HFFc6 (cell line): ENCODE results near the gene REX1BD. TPM values are rescaled to one million over a fixed set of nuclear protein-coding genes. Genes with fewer than 3 reads are reported as not detected.
A peak's percentile ranks its signal among the peaks of the same experiment; 100 is the strongest.
"Not testable (repeated sequence)": the region's sequence is repeated elsewhere in the genome, so short reads cannot be mapped to it uniquely, and the experiment has no call there.

Experiments used
- DNase-seq: peaks from one replicate; pipeline ENCODE4 v3.0.0-alpha.2; 2018
- H3K27ac Mint-ChIP-seq: 2 replicates; pipeline ENCODE4 v1.8.0; 2020; ENCODE audit warnings: mild to moderate bottlenecking, mixed read lengths
- H3K27me3 Mint-ChIP-seq: 2 replicates; pipeline ENCODE4 v1.8.0; 2021; ENCODE audit warnings: mild to moderate bottlenecking, moderate library complexity, mixed read lengths; ENCODE audit not compliant: insufficient read depth
- H3K36me3 Mint-ChIP-seq: 2 replicates; pipeline ENCODE4 v1.8.0; 2021; ENCODE audit warnings: low read depth, mixed read lengths
- H3K4me1 Mint-ChIP-seq: 2 replicates; pipeline ENCODE4 v1.8.0; 2020; ENCODE audit warnings: low read depth, mixed read lengths
- H3K4me3 Mint-ChIP-seq: 2 replicates; pipeline ENCODE4 v1.8.0; 2020; ENCODE audit warnings: mild to moderate bottlenecking, moderate library complexity, mixed read lengths
- H3K9me3 Mint-ChIP-seq: 2 replicates; pipeline ENCODE4 v1.8.0; 2020; ENCODE audit warnings: mild to moderate bottlenecking, mixed read lengths
- CTCF ChIP-seq: fragments of 200-600 bp; sonication (generic); IDR thresholded peaks from 2 replicates; pipeline ENCODE4 v1.5.0; 2021; ENCODE audit warnings: antibody characterized with exemption, mild to moderate bottlenecking
- total RNA-seq, 6 experiments: library from RNA; stranded (reverse); fragmentation: NEBNext Ultra II Directional; extraction: Animal tissue kit (Norgen Biotek cat#: 25700); gene quantifications; 2 replicates in 1 of 6; 3 replicates in 5 of 6; pipeline ENCODE4 v1.2.3, GENCODE V29; 2021

The REX1BD gene
- total RNA-seq, 6 experiments from 2014 or later: 50.2 to 73.8 (median 60.8) TPM

DNA sequence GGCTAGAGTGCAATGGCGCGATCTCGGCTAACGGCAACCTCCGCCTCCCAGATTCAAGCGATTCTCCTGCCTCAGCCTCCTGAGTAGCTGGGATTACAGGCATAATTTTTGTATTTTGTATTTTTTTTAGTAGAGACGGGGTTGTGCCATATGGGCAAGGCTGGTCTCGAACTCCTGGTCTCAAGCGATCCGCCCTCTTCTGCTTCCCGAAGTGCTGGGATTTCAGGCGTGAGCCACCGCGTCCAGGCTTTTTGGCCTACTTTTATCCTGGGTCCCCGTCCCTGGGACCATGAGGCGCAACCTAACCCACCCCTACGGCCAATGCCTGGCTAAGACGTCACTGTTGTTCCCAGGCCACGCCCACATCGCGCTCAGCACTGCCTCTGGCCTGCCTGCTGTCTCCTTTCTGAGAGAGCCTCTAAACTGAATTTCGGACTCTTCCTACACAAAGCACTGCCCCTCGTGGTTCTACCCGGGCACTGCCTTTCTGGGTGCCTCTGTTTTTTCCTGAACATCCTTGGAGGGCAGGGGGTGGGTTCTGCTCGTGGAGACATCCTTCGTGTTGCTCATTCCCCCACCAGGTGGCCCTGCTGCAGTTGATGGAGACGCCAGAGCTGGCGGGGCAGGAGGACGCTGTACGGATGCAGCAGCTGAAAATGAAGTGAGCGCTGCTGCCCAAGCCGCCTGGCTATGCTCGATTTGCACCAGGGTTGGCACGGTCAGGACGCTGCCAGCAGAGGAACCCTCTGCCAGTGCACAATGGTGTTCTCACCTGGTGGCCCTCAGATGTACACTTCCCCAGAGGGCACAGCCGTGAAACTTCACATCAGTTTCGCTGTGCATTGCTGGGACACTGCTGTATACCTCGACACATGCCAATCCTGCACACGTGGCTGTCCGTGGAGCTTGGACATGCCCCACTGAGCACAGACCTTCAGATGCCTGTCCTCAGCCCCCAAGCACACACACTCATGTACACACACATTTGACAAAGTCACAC lies 2.0 kb downstream of the REX1BD start:
- DNase-seq: no peak
- peaks cover 28% of the 10 kb centered on the region for H3K4me1 Mint-ChIP-seq

DNA sequence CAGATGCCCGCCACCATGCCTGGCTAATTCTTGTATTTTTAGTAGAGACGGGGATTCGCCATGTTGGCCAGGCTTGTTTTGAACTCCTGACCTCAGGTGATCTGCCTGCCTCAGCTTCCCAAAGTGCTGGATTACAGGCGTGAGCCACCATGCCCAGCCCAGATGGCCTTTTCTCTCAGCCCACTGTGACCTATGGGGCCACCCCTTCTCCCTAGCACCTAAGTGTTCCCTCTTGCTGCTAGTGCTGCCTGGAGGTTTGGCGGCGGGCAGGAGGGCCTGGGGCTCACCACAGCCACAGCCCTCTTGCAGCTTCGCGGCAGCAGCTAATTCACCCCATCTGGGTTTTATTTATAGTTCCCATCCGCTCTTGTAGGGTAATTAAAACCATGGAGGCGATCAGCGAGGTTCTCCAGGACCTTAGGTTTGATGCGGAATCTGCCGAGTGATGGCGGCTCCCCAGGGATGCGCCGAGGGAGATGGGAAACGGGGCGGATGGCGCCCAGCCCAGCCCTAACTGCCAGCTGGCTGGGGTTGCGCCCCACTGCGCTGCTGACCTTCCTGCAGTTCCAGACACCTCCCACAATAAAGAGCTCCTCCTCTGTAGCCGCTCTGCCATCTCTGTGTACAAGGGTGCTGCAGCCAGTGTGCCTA lies 3.3 kb downstream of the REX1BD start:
- peaks cover 28% of the 10 kb centered on the region for H3K4me1 Mint-ChIP-seq
- H3K27ac Mint-ChIP-seq: no peak overlapping the region
- H3K36me3 Mint-ChIP-seq: peaks cover 8% of the 10 kb centered on the region; the same call in 1 of the 2 replicates
- no peak overlapping the region for H3K4me3 Mint-ChIP-seq
- TF ChIP-seq CTCF: no peak
- no peaks in the 10 kb centered on the region for H3K9me3 Mint-ChIP-seq
- H3K27me3 Mint-ChIP-seq: peaks cover 4% of the 10 kb centered on the region; the same call in 1 of the 2 replicates
- no peak for DNase-seq

More for the DNA sequence above, 2.0 kb downstream of the REX1BD start:
- H3K36me3 Mint-ChIP-seq: peaks cover 8% of the 10 kb centered on the region; the same call in 1 of the 2 replicates
- peak; percentile 44 for TF ChIP-seq CTCF
- no peaks in the 10 kb centered on the region for H3K9me3 Mint-ChIP-seq
- peak overlapping the region; percentile 85; the same call in 1 of the 2 replicates for H3K4me3 Mint-ChIP-seq
- H3K27ac Mint-ChIP-seq: no peak overlapping the region; the same call in 1 of the 2 replicates
- no peaks in the 10 kb centered on the region for H3K27me3 Mint-ChIP-seq

DNA sequence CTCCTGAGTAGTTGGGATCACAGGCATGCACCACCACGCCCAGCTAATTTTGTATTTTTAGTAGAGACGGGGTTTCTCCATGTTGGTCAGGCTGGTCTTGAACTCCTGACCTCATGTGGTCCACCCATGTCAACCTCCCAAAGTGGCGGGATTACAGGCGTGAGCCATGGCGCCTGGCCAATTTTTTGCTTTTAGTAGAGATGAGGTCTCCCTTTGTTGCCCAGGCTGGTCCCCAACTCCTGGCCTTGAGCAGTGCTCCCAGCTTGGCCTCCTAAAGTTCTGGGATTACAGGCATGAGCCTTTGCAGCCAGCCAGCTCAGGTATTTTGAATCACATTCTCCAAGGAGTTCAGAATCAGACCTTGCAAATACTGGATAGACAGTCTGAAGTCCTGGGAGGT lies 4.1 kb downstream of the REX1BD start:
- not testable (repeated sequence) for H3K4me3 Mint-ChIP-seq, H3K27me3 Mint-ChIP-seq, H3K27ac Mint-ChIP-seq, DNase-seq, H3K9me3 Mint-ChIP-seq, H3K36me3 Mint-ChIP-seq
- H3K4me1 Mint-ChIP-seq: peaks cover 26% of the 10 kb centered on the region

DNA sequence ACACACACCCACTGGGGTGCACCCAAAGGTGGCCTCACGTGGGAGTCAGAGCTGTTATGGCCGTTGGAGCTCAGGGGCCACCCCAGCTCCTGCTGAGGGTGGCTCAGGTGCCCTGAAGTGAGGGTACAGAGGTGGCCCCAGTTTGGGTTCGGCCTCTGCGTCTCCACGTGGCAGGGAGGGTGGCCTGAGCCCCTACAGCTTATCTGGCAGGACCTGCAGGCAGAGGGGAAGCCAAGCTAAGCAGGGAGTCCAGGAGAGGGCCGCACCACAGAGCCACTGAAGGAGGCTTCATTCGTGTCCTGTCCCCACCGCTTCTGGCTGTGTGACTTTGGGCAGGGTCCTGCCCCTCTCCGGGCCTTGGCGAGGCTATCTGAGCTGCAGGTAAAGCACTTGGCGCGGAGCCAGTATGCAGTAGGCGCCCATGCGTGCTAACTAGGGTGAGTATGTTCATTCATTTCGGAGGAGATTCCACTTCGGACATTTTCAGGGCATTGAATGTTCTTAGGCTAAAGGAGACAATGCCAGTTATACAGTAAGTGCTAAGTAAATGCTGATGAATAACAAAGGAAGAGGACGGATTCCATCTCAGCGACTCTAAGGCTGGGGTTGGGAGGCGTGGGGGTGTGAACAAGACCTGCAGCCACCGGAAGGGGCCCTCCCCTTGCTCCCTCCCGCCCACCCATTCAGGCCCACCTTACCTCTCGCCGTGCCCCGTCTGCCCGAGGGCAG lies 4.9 kb downstream of the REX1BD start:
- peaks cover 4% of the 10 kb centered on the region; the same call in 1 of the 2 replicates for H3K27me3 Mint-ChIP-seq
- peaks cover 8% of the 10 kb centered on the region; the same call in 1 of the 2 replicates for H3K36me3 Mint-ChIP-seq
- H3K9me3 Mint-ChIP-seq: no peaks in the 10 kb centered on the region
- peaks cover 19% of the 10 kb centered on the region for H3K4me1 Mint-ChIP-seq
- H3K4me3 Mint-ChIP-seq: peak overlapping the region; percentile 58
- no peak for DNase-seq
- H3K27ac Mint-ChIP-seq: peak overlapping the region; percentile 34; the same call in 1 of the 2 replicates
- no peak for TF ChIP-seq CTCF

DNA sequence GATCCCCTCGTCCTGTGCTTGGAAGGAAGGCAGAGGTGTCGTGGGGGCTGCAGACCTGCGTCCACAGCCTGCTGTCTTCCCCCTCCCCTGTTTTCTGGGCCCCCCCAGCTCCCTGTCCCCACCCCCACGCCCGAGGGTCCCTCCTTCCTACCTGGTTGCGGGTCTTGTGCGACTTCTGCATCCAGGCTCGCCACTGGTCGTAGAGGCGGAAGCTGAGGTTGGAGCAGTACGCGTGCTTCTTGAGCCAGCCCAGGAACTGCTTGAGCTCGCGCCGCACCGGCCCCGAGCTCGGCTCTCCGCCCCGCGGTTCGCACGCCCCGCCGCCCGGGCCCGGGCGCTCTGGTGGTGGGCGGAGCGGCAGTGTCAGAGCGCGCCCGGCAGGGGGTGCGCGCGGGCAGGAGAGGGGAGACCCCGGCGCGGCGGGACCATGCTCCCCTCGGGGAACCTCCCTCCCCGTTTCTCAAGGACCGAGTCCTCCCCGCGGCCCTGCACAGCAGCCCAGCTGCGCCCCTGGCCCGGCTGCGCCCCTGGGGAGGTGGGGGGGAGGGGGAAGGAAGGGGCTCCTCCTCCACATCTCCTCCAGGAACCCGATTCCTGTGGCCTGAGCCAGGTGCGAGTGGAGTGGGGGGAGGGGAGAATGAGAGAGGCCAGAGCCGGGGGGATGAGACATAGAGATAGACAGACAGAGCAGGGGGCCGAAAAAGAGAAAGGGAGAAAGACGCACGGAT lies 5.7 kb downstream of the REX1BD start:
- peaks cover 8% of the 10 kb centered on the region; the same call in 1 of the 2 replicates for H3K36me3 Mint-ChIP-seq
- peaks cover 19% of the 10 kb centered on the region for H3K4me1 Mint-ChIP-seq
- peaks cover 5% of the 10 kb centered on the region; the same call in 1 of the 2 replicates for H3K27me3 Mint-ChIP-seq
- H3K27ac Mint-ChIP-seq: peak overlapping the region; percentile 65
- H3K9me3 Mint-ChIP-seq: no peaks in the 10 kb centered on the region
- TF ChIP-seq CTCF: peak; percentile 90
- DNase-seq: peak; percentile 47
- peak overlapping the region; percentile 77 for H3K4me3 Mint-ChIP-seq
